Activated CD4-positive, alpha-beta memory T cell treated with anti-CD3 and anti-CD28 coated beads, Interleukin-2, amount 10 ng/mL, durations not matched to agents 7 days and 5 days (primary cell): ENCODE data around the gene TMEM266. TPM values are rescaled to one million over a fixed set of nuclear protein-coding genes. Genes with fewer than 3 reads are reported as not detected.
A peak's percentile ranks its signal among the peaks of the same experiment; 100 is the strongest.

ENCODE experiments used
- CTCF ChIA-PET: fragments of 350-600 bp; sonication (Branson Sonifier 250); formaldehyde crosslinking; loops from one replicate; lab custom pipeline; 2021; ENCODE audit warnings: antibody characterized with exemption, inconsistent platforms; lab: Charles Lee
- POLR2A ChIA-PET: fragments of 350-600 bp; sonication (Branson Sonifier 250); formaldehyde crosslinking; loops from one replicate; lab custom pipeline; 2021; ENCODE audit warnings: antibody characterized with exemption; lab: Charles Lee
- DNase-seq: peaks from one replicate; pipeline ENCODE4 v3.0.0-alpha.2; 2020
- H3K27ac Mint-ChIP-seq: one replicate; pipeline ENCODE4 v1.8.0; 2021; ENCODE audit warnings: mild to moderate bottlenecking, mixed read lengths
- H3K27me3 Mint-ChIP-seq: one replicate; pipeline ENCODE4 v1.8.0; 2021; ENCODE audit warnings: mixed read lengths
- H3K36me3 Mint-ChIP-seq: one replicate; pipeline ENCODE4 v1.8.0; 2021; ENCODE audit warnings: low read depth, mixed read lengths
- H3K4me1 Mint-ChIP-seq: one replicate; pipeline ENCODE4 v1.8.0; 2021; ENCODE audit warnings: mixed read lengths
- H3K4me3 Mint-ChIP-seq: one replicate; pipeline ENCODE4 v1.8.0; 2021; ENCODE audit warnings: mild to moderate bottlenecking, mixed read lengths
- H3K9me3 Mint-ChIP-seq: one replicate; pipeline ENCODE4 v1.8.0; 2021; ENCODE audit warnings: mixed read lengths
- total RNA-seq, 2 experiments: library from RNA; stranded (reverse); gene quantifications; one replicate each; pipeline ENCODE4 v1.2.3, GENCODE V29; 2021

The TMEM266 gene
- total RNA-seq, 2 experiments from 2014 or later, result not detected

DNA sequence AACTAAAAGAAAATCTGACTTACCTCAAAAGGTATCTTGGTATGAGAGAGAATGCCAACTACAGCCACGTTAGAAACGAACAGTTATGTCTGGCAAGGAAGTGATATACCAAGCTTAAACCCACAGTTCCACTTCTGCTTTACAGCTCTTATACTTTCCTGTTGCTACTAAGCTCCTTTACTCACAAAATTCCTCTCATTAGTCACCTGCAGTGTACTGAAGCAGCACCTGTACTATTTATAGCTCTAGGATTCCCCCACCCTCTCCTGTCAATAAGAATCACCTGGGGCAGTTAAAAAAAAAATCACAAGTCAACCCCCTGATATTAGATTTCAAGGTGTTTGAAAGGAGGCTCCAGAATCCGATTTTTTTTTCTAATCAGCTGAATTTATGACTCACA lies 2.9 kb upstream of the TMEM266 start:
- ChIA-PET CTCF (interaction anchor here (0.9 to 7.5 kb wide), 7 partner anchors 9 to 94 kb away, joined by 3 to 186 read pairs (median 4); no protein-coding TSS in a partner anchor), POLR2A (no interaction called here)
- DNase-seq, result no peak
- Mint-ChIP-seq H3K4me1 (peaks cover 29% of the 10 kb centered on the region), H3K9me3 (no peaks in the 10 kb centered on the region), H3K36me3 (no peaks in the 10 kb centered on the region), H3K27me3 (peaks cover 66% of the 10 kb centered on the region), H3K4me3 (no peak overlapping the region), H3K27ac (no peak overlapping the region)

GRCh38 chr15:76057332-76058000 lies 2.3 kb upstream of the TMEM266 start:
- Mint-ChIP-seq H3K36me3 (no peaks in the 10 kb centered on the region), H3K4me1 (peaks cover 32% of the 10 kb centered on the region), H3K9me3 (no peaks in the 10 kb centered on the region), H3K4me3 (no peak overlapping the region), H3K27me3 (peaks cover 68% of the 10 kb centered on the region), H3K27ac (no peak overlapping the region)
- peak; percentile 42 for DNase-seq
- ChIA-PET POLR2A (no interaction called here), CTCF (interaction anchor here (1.1 to 7.5 kb wide), 8 partner anchors 8 to 93 kb away, joined by 3 to 186 read pairs (median 6); no protein-coding TSS in a partner anchor)

DNA sequence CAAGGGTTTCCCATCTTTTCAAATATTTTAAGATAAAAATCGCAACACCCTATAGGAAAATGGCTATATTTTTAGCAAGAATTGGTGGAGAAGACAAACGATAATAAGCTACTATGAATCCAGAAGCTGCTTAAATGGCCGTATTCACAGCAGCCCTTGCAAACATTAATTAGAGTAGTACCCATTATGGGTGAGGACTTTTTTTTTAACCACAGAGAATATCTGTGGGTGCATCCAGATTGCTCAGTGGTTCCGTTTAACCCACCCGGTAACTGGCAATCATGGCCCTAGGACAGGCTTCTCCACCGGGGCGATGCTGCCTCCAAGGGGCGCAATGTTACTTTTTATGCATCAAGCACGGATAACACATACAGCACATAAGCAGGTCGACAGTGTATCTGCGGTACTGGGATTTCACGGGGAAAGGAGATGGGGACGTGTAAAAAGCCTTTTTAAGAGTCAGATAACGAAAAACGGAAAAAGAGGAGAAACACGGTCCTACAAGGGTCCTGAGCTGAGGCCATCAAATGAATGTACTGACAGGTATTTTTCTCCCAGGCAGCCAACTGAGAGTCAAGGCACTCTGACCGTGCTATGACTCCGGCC lies 968 bp upstream of the TMEM266 start:
- Mint-ChIP-seq H3K27ac (no peak overlapping the region), H3K9me3 (no peaks in the 10 kb centered on the region), H3K4me1 (peaks cover 33% of the 10 kb centered on the region), H3K4me3 (peak overlapping the region; percentile 64), H3K27me3 (peaks cover 76% of the 10 kb centered on the region), H3K36me3 (no peaks in the 10 kb centered on the region)
- POLR2A ChIA-PET, result interaction anchor here (0.6 to 1.9 kb wide), 3 partner anchors 80 to 1486 kb away, joined by 4 to 7 read pairs (median 4); no protein-coding TSS in a partner anchor
- peak; percentile 26 for DNase-seq
- CTCF ChIA-PET, result interaction anchor here (1.6 to 7.5 kb wide), 4 partner anchors 13 to 90 kb away, joined by 3 to 186 read pairs (median 18); no protein-coding TSS in a partner anchor

DNA sequence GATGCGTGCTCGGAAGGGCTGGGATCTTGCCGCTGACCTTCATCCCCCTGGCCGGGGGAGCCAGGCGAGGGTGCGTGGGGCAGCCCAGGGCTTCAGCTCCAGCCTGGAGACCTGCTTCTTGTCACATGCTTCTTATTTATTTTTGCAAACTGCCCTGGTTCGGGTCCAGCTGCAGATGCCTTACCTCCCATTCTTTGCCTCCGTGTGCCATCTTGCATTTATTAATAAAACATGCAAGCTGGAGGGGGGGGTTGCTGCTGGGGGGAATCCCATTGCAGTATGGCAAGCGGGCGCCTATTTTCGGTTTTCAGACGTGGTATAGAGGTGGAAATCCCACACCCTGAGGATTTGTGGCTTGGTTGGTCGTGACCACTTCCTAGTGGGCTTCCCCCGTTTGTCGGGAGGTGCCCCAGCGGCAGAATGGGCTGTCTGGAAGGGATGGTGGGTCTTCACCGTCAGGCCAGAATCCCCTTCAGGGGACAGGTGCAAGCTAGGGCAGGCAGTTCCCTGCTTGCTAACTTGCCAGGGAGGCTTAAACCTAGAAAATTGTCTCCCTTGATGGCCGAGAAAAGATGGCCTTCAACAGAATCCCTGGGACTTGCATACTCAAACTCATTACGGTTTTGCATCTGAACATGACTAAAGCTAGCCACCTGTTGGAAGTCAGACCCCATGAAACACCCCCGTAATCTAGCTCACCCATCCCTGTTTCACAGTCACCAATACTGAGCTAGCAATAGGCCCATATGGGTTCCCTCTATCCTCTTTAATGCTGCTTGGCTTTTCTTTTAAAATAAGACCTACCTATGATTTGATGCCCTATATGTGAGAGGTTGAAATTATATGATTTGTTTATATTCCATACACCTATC lies 569 bp downstream of the TMEM266 start:
- ChIA-PET CTCF (interaction anchor here (0.6 to 7.5 kb wide), 8 partner anchors 12 to 1472 kb away, joined by 3 to 186 read pairs (median 3); no protein-coding TSS in a partner anchor), POLR2A (interaction anchor here (1.9 kb wide), 1 partner anchor 78 kb away, joined by 7 read pairs; no protein-coding TSS in a partner anchor)
- peaks cover 80% of the 10 kb centered on the region for H3K27me3 Mint-ChIP-seq

GRCh38 chr15:76061700-76062099 lies 1.9 kb downstream of the TMEM266 start:
- no peaks in the 10 kb centered on the region for H3K36me3 Mint-ChIP-seq
- POLR2A ChIA-PET, result no interaction called here
- no peak overlapping the region for H3K27ac Mint-ChIP-seq
- CTCF ChIA-PET, result interaction anchor here (0.6 to 7.5 kb wide), 4 partner anchors 14 to 1995 kb away, joined by 3 to 186 read pairs (median 4); no protein-coding TSS in a partner anchor
- no peak overlapping the region for H3K4me3 Mint-ChIP-seq
- H3K9me3 Mint-ChIP-seq, result no peaks in the 10 kb centered on the region
- peaks cover 78% of the 10 kb centered on the region for H3K27me3 Mint-ChIP-seq
- H3K4me1 Mint-ChIP-seq, result peaks cover 45% of the 10 kb centered on the region
- DNase-seq, result no peak

More for the DNA sequence above, 569 bp downstream of the TMEM266 start:
- Mint-ChIP-seq H3K27ac (no peak overlapping the region), H3K4me1 (peaks cover 39% of the 10 kb centered on the region), H3K4me3 (peak overlapping the region; percentile 49), H3K9me3 (no peaks in the 10 kb centered on the region), H3K36me3 (no peaks in the 10 kb centered on the region)
- DNase-seq, result peak; percentile 28

DNA sequence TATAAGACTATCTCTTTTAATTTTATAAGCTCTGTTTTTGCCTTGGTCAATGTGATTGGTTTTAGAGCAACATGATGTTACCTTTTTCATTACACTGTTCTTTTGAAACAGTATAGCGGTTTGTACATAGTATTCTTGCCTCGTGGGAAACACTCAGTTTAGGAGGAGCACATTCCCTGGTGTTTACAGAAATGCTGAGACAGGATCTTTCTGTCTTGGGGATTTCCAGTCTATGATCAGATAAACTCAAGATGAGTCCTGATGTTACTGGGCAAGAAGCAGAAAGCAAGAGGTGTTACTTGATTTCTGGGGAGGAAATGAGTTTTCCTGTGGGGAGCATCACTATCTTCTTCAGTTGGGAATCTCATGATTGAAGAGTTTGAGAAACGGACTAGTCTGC lies 2.5 kb downstream of the TMEM266 start:
- Mint-ChIP-seq H3K27me3 (peaks cover 72% of the 10 kb centered on the region), H3K4me3 (no peak overlapping the region), H3K9me3 (no peaks in the 10 kb centered on the region), H3K4me1 (peaks cover 41% of the 10 kb centered on the region), H3K27ac (no peak overlapping the region), H3K36me3 (no peaks in the 10 kb centered on the region)
- ChIA-PET POLR2A (interaction anchor here (1.5 kb wide), 1 partner anchor 17 kb away, joined by 3 read pairs; no protein-coding TSS in a partner anchor), CTCF (interaction anchor here (0.6 to 7.5 kb wide), 3 partner anchors 76 to 1995 kb away, joined by 3 to 186 read pairs (median 3); no protein-coding TSS in a partner anchor)
- no peak for DNase-seq

GRCh38 chr15:76064375-76064774 lies 4.6 kb downstream of the TMEM266 start:
- Mint-ChIP-seq H3K27me3 (peaks cover 54% of the 10 kb centered on the region), H3K4me1 (peaks cover 28% of the 10 kb centered on the region), H3K36me3 (no peaks in the 10 kb centered on the region), H3K27ac (no peak overlapping the region), H3K4me3 (no peak overlapping the region), H3K9me3 (no peaks in the 10 kb centered on the region)
- ChIA-PET CTCF (interaction anchor here (2.0 to 2.2 kb wide), 2 partner anchors 7 to 75 kb away, joined by 12 read pairs; no protein-coding TSS in a partner anchor), POLR2A (interaction anchor here (1.4 kb wide), 1 partner anchor 76 kb away, joined by 4 read pairs; no protein-coding TSS in a partner anchor)
- DNase-seq, result no peak

DNA sequence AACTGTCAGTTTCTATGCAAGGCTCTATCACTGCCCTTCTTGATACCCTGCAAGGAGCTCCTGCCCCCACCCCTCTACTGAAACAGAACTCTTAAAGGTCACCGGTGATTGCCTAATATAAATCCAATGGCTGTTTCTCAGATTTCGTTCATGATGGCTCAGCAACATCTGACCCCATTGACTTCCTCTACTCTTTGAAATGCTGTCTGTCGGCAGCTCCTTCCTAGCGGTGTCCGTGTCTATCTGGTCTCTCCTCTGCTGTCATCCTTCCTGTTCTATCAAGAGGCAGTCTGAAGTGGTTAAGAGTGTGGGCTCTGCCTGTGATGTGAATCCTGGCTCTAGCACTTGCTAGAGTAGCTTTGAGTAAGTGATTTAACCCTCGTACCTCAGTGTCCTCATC lies 5.5 kb downstream of the TMEM266 start:
- peak; percentile 42 for DNase-seq
- CTCF ChIA-PET, result interaction anchor here (2.0 to 2.2 kb wide), 2 partner anchors 8 to 74 kb away, joined by 12 read pairs; no protein-coding TSS in a partner anchor
- H3K9me3 Mint-ChIP-seq, result no peaks in the 10 kb centered on the region
- H3K27ac Mint-ChIP-seq, result no peak overlapping the region
- no peak overlapping the region for H3K4me3 Mint-ChIP-seq
- POLR2A ChIA-PET, result interaction anchor here (1.4 kb wide), 1 partner anchor 75 kb away, joined by 4 read pairs; no protein-coding TSS in a partner anchor
- peaks cover 52% of the 10 kb centered on the region for H3K27me3 Mint-ChIP-seq
- H3K4me1 Mint-ChIP-seq, result peaks cover 24% of the 10 kb centered on the region
- H3K36me3 Mint-ChIP-seq, result no peaks in the 10 kb centered on the region

- Mint-ChIP-seq H3K36me3 (no peaks in the 10 kb centered on the region), H3K4me3 (no peak overlapping the region), H3K9me3 (no peaks in the 10 kb centered on the region), H3K27ac (no peak overlapping the region), H3K27me3 (peaks cover 47% of the 10 kb centered on the region), H3K4me1 (peaks cover 19% of the 10 kb centered on the region)
- DNase-seq, result no peak
- ChIA-PET POLR2A (no interaction called here), CTCF (interaction anchor here (2.0 to 2.2 kb wide), 2 partner anchors 9 to 73 kb away, joined by 12 read pairs; no protein-coding TSS in a partner anchor)
Observed at GRCh38 chr15:76065793-76066192, 6.0 kb downstream of the TMEM266 start.

DNA sequence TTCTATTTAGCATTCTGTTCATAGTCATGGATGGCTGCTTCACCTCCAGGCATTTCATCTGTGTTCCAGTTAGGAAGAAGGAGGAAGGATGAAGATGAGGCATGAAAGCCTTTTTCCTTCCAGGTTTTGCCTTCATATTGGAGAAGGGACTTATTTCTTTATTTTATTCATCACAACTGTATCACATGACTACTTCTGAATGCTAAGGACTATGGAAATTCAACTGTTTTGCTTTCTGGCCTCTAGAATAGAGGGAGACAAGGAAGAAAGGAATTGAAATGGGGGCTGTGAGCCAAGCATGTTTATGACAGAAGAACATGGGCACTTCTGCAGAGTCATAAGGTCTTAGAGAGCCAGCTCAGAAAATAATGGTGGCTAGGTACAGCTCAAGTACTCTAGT lies 10.4 kb downstream of the TMEM266 start:
- DNase-seq, result no peak
- H3K9me3 Mint-ChIP-seq, result no peaks in the 10 kb centered on the region
- H3K36me3 Mint-ChIP-seq, result no peaks in the 10 kb centered on the region
- peaks cover 11% of the 10 kb centered on the region for H3K27me3 Mint-ChIP-seq
- no peak overlapping the region for H3K4me3 Mint-ChIP-seq
- no peak overlapping the region for H3K27ac Mint-ChIP-seq
- ChIA-PET CTCF (no interaction called here), POLR2A (no interaction called here)
- H3K4me1 Mint-ChIP-seq, result peaks cover 9% of the 10 kb centered on the region

DNA sequence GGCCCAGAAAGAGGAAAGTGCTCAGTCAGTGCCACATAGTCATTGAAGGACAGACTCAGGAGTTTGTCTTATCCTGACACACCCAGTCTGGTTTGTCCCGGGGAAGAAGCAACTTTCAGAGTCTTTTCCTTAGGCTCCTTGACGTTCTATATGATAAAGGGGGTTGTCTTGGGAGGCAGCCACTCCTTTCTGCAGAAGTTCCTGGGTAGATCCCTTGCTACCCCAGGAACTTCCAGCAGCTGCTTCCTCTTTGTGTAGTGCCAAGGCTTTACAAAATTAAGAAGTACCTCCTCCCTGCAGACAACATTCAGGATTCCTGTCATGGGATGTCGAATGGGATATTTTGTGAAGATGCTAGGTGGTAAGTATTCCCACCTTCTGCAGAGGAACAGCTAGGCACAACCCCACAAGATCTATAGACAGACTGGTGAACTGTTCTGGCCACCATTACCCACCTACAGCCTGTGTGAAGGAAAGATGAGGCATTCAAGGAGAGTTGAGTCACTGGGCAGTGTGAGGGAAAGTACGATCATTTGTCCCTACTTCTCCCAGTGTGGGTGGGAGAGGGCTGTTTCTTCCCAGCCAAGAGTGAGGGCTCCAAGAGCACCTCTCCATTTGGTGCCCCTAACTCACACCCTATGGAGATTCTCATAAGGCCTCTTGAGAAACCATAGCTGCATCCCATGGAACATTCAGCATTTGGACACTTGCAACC lies 11.3 kb downstream of the TMEM266 start:
- no peaks in the 10 kb centered on the region for H3K9me3 Mint-ChIP-seq
- peaks cover 4% of the 10 kb centered on the region for H3K27me3 Mint-ChIP-seq
- no peak overlapping the region for H3K27ac Mint-ChIP-seq
- ChIA-PET CTCF (no interaction called here), POLR2A (no interaction called here)
- H3K4me1 Mint-ChIP-seq, result peaks cover under 1% of the 10 kb centered on the region
- H3K36me3 Mint-ChIP-seq, result no peaks in the 10 kb centered on the region
- no peak for DNase-seq
- H3K4me3 Mint-ChIP-seq, result no peak overlapping the region

- Mint-ChIP-seq H3K4me3 (no peak overlapping the region), H3K4me1 (no peaks in the 10 kb centered on the region), H3K9me3 (no peaks in the 10 kb centered on the region), H3K27me3 (peaks cover 4% of the 10 kb centered on the region), H3K27ac (no peak overlapping the region), H3K36me3 (no peaks in the 10 kb centered on the region)
- no peak for DNase-seq
- ChIA-PET POLR2A (no interaction called here), CTCF (no interaction called here)
Observed at GRCh38 chr15:76071806-76072205, 12.0 kb downstream of the TMEM266 start.
